DMS 273 treated with DMSO at 0.1 percent for 48 hours (cell line): ENCODE results near the gene CAMTA1.

Experiments used
- DNase-seq: peaks from one replicate; lab custom pipeline; 2025; lab: John Stamatoyannopoulos, UW

The CAMTA1 gene

DNA sequence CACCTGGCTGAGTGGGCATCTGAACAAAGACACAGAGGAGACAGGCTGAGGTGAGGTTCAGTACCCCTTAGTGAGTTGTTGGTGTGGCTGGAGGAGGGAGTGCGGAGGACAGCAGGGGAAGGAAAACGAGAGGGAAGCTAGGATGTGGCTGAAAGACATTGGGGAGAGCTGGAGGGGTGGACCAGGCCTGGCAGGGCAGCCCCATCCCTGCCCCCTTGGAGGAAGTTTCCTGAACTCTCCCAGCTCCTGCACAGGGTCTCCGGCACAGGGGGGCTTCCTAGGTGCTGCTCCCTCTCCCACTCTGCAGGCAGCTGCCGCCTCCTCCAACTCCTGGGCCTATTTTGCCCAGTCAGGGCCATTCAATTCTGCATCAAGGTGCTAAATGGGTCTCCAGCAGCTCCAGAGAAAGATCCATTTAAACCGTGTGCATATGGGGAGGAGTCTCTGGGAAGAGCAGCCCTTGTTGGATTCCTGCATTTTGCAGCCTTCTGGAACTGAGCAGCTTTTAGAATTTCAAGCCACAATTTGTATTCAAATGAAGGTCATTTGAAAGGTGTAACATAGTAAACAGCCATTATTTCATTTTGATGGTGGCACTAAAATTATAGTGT lies 193.9 kb downstream of the CAMTA1 start:
- no peak for DNase-seq

GRCh38 chr1:6981595-6981994 lies 196.3 kb downstream of the CAMTA1 start:
- no peak for DNase-seq

GRCh38 chr1:6982443-6982842 lies 197.2 kb downstream of the CAMTA1 start:
- no peak for DNase-seq

DNA sequence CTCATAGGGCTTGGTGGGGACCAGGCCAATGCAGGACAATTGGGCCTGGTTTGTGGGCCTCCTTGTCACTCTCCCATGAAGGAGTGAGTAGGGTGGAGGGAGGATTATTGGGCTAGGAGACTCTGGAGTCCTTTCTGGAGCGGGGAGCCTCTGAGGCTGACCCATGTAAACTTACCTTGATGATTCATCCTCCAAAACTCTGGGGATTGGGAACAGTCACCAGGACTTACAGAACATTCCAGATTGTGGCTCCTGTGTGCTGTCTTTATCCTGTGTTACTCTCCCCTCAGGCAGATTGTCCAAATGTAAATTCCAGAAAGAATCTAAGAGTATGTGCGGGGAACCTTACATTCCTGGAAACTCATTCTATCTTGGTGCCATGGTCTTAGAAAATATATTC lies 197.6 kb downstream of the CAMTA1 start:
- no peak for DNase-seq

DNA sequence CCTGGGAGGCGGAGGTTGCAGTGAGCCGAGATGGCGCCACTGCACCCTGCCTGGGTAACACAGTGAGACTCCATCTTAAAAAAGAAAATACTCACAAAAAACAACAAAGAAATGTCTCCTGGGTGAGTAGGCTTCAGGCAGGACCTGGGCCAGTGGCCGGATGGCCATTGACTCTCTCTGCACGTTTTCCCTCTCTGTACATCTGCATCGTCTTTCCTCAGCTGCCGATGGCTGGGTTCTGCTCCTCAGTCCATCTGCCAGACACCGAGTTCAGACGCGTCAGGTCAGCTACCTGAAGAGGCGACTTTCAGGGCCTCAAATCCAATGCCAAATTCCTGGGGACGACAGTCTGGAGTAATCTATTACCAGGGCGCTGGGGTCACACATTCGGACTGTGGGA lies 199.3 kb downstream of the CAMTA1 start:
- DNase-seq: no peak

- DNase-seq: no peak
These were observed 199.7 kb downstream of the CAMTA1 start for GRCh38 chr1:6984986-6985385.

- DNase-seq: no peak
These were observed 200.5 kb downstream of the CAMTA1 start for GRCh38 chr1:6985549-6986276.

DNA sequence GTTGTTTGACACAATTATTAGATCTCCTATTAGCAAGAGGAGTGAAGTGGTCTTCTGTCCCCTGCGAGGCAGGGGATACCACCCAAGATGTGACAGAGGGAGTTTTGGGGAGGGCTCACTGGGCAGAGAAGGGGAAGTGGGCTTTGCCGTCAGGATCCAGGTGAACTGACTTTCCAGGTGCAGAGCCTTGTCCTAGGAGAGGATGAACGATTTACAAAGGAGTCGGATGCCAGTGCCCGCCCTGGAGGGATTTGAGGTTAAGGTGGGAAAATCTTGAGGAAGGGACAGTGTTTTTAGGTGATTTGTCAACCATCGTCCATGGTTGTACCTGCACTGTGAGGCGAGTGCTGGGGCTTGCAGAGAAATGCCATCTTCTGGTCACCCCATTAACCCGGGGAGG lies 201.0 kb downstream of the CAMTA1 start:
- no peak for DNase-seq

DNA sequence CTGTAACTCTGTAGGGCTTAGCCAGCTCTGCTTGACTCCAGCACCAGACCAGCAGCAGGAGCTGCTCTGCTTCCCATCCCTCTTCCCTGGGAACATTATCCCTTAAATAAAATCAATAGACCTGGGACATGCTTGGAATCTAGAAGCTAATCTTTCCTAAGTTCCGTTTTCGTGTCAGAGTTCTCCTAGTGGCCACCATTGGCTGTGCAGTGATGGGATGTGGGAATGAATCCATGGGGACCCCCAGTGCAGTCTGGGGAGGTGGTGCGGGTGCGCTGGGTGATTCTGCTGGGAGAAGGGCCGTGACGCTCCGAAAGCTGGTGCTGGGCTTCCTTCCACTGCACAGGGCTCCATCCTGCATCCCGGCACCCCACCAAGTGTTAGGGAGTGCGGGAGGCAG lies 202.7 kb downstream of the CAMTA1 start:
- DNase-seq: no peak

GRCh38 chr1:6988796-6989195 lies 203.5 kb downstream of the CAMTA1 start:
- DNase-seq: no peak

- no peak for DNase-seq
These were observed 204.2 kb downstream of the CAMTA1 start for GRCh38 chr1:6989212-6990159.

GRCh38 chr1:6991266-6991665 lies 206.0 kb downstream of the CAMTA1 start:
- DNase-seq: no peak

GRCh38 chr1:6995789-6996188 lies 210.5 kb downstream of the CAMTA1 start:
- no peak for DNase-seq

- no peak for DNase-seq
These were observed 211.1 kb downstream of the CAMTA1 start for GRCh38 chr1:6996371-6996770.

- no peak for DNase-seq
These were observed 211.6 kb downstream of the CAMTA1 start for GRCh38 chr1:6996866-6997265.

GRCh38 chr1:6998267-6998666 lies 213.0 kb downstream of the CAMTA1 start:
- DNase-seq: no peak

DNA sequence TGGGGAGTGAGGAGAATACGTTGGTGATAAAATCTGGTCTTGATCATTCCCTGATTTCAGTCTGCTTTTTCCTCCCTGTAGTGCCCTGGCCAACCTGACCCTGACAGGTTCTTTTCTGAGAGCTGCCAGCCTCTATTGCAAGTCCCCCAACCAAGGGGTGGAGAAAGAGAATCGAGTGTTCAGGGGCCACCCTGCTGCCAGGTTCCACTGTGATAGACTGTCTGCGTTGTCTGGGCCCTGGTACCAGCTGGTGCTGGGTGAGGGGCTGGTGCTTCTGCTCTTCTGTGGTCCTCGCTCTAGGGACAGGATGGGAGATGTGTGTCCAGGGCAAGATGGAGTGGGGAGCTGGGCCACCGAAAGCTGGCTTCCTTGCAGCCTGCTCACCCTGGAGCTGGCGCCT lies 214.6 kb downstream of the CAMTA1 start:
- no peak for DNase-seq

DNA sequence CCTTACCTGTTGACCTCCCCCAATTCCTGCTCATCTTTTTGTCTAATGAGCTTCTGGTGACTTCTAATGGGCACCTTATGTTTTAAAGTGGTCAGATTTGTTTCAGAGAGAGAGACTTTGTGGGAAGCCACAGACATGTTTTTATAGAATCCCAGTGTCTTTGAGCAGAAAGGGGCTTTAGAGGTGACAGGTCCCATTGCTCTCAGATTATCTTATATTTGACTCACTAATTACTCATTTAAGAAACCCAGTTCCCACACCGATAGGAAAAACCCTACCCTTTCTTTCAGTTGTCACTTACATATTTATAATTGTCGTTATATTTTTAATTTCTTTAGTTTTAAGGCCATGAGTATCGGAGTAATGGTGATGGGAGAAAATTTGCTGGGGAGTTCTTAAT lies 215.5 kb downstream of the CAMTA1 start:
- no peak for DNase-seq

DNA sequence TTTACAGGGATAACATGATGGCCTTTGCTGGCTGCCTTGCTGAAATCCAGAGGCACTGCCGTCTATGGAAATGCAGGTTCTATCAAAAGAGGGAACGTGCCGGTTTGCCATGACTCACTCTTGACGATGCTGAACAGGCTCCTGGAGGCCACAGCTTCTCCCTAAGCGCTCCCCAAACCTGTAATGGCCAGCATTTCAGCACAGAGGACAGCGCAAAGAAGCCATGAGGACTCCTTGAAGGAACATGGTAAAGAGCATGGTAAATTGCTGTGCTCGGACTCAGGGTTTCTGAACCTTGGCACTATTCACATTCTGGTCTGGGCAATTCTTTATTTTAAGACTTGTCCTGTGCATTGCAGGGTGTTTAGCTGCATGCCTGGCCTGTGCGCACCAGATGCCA lies 217.5 kb downstream of the CAMTA1 start:
- no peak for DNase-seq

- no peak for DNase-seq
These were observed 218.4 kb downstream of the CAMTA1 start for GRCh38 chr1:7003676-7004075.

DNA sequence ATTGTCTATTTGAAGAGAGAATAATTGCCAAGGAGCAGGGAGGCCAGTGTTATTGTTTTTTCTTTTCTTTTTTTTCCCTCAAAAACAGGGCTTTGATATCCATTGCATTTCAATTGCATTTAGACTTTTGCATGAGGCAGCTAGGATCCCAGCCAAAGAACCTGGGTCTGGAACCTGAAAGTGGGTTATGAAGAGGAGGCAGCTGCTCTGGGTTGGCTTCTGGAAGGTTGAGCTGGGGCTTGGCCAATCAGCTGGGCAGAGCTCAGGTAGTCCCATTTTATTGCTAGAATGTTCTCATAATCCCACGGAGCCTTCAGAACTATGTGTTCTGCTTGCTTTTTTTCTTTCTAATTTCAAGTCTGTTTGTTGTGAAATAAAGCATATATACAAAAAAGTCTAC lies 218.9 kb downstream of the CAMTA1 start:
- DNase-seq: no peak

DNA sequence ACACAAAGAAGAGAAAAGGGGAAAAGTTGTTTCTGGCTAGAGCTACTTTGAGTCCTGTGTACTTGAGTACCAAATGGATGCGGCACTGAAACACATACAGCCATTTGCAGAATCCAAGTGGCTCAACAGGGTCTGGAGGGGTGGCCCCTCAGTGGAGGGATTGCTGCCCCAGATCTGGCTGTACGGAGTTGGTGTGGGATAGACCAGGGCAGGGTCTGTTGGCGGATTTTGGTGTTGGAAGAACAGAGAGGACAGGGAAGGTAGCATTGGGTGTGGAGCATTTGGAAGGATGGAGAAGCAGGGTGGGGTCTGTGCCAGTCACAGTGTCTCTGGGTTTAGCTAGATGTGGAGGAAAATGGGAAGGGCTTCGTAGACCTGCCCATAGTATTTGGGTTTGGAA lies 220.5 kb downstream of the CAMTA1 start:
- DNase-seq: no peak
